Hypothalamus (tissue), 51 donors: ENCODE data around the gene DKK2.
A peak's percentile ranks its signal among the peaks of the same experiment; 100 is the strongest.

Experiments used
- DNase-seq, 51 donors: peaks; one replicate each; lab custom pipeline; 2025; lab: John Stamatoyannopoulos, UW

The DKK2 gene, protein sequence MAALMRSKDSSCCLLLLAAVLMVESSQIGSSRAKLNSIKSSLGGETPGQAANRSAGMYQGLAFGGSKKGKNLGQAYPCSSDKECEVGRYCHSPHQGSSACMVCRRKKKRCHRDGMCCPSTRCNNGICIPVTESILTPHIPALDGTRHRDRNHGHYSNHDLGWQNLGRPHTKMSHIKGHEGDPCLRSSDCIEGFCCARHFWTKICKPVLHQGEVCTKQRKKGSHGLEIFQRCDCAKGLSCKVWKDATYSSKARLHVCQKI

DNA sequence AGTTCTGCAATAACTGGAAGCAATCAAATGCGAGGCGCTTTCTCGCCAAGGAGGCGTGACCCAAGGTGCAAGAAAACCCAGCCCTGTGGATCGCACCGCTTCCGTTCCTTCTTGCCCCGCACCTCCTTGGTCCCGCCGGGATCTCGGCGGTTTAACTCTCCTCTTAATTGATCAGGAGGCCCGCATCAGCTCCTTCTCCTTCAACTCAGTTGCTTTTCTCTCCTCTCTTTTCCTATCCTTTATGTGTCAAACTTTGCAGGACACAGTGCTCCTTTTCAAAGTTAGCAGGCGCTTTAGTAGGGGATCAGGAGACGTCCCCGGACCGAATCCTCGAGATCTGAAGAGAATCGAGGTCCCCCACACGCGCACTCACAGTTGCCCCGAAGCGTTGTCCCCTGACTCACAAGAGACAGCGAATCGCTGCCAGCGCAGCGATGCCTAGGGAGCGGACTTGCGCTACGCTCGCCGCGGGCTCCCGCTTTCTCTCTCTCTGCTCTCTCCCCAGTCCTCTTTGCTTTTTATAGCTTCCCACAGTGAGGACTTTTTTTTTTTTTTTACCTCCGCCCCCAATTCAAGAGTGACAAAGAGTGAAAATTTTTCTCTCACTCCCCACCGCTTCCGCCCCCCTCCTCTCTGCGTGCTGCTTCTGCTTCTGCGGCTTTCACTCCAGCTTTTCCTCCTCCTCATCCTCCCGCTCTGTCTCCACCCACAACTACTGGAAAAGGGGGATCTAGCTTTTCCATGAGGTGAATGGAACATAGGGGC, at the start of gene DKK2:
DKK2 (minus strand) TSS at position 495 of the 765 bp plus-strand sequence. CDS start 722 bp downstream, outside the sequence.
- DNase-seq: peak in 19 of 51 donors; percentile 0 to 47 (median 4)

DNA sequence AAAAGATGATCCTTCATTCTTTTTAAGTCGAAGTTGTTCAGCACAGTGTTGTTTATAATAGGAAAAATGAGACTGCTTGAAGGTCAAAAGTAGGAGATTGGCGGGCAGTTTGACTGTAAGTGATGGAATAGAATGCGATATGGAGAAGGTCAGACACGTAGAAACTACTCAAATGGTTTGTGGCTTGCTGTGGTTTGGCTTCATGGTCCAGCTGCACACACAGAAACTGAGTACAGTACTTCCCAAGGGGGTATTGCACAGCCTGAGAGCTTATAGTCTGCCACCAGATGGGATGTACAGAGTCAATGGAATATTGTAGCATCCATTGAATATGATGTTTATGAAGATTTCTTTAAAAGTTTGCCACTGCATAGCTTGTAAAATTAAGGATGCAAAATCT, 41.1 kb upstream of the DKK2 start:
- no peak for DNase-seq

DNA sequence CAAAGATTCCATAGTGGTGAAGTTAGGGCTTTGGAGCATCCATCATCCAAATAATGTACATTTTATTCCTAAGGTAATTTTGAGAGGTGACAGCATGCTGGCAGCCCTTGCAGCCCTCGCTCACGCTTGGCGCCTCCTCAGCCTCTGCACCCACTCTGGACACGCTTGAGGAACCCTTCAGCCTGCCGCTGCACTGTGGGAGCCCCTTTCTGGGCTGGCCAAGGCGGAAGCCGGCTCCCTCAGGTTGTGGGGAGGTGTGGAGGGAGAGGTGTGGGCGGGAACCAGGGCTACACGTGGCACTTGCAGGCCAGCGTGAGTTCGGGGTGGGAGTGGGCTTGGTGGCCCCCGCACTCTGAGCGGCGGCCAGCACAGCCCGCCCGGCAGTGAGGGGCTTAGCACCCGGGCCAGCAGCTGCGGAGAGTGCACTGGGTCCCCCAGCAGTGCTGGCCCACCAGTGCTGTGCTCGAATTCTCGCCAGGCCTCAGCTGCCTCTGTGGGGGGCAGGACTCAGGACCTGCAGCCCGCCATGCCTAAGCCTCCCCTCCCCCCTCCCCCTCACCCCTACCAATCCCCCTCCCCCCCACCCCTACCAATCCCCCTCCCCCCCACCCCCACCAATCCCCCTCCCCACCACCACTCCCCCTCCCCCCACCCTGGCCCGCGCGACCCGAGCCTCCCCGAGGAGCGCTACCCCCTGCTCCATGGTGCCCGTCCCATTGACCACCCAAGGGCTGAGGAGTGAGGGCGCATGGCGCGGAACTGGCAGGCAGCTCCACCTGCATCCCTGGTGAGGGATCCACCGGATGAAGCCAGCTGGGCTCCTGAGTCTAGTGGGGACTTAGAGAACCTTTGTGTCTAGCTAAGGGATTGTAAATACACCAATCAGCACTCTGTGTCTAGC, 37.0 kb upstream of the DKK2 start:
- DNase-seq: no peak

DNA sequence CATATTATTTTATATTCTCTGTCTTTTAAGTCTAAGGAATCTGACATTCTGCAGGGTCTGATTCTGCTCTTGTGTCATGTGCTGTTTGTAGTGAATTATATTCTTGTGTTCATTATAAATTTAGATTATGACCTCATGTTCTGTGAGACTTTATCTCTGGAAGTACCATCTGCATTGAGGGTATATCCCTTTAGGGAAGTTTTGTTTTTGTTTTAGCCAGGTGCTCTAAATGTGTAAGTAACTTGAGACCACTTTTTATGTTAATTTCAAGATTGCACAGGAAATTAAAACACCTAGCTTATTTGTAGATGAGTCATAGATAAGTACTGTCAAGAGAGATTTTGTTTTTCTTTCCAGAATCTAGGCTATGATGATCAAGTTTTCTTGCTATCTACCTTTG, 35.0 kb upstream of the DKK2 start:
- no peak for DNase-seq

DNA sequence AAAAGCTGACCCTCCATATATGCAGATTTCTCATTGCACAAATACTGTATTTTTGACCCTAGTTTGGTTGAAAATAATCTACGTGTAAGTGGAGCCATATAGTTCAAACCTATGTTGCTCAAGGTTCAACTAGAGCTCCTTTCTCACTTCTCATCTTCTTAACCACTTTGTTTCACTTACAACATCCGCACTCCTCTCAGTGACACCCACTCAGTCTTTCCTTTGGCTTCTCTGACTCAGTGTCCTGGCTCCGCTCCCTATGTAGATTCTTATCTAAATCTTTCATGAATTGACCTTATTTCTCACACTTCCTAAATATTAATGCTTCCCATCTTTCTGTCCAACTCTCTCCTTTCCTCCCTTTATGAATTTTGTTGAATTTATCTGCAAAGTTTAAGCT, 32.9 kb upstream of the DKK2 start:
- DNase-seq: no peak

DNA sequence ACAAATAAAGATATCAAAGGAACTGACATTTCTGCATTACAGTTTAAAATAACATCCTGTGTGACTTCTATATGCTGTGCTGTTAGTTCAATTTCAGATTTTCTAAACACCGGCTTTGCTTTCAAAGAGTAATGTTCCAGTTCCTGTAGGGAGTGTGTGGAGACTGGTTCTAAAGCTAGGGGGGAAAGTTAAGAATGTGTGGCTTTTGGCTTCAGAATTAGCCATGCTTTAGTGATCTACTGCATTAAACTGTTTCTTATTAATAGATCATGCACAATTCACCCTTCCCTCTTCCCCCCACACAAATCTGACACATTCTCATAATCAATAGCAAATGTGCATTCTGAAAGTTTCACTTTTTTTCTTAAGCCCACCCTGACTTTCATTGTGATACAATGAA, 32.0 kb upstream of the DKK2 start:
- DNase-seq: no peak

DNA sequence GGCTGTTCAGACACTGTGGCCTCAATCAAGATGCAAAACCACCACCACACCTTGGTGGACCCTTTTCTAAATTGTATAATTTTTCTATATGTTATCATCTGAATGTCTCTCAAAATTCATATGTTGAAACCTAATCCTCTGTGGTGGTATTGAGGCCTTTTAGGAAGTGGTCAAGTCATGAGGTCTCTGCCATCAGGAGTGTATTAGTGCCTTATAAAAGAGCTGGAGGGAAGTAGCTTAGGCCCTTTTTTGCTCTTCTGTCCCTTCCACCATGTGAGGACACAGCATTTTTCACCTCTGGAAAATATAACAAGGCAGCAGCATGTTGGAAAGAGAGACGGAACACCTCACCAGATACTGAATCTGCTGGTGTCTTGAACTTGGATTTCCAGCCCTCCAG, 30.5 kb upstream of the DKK2 start:
- no peak for DNase-seq

DNA sequence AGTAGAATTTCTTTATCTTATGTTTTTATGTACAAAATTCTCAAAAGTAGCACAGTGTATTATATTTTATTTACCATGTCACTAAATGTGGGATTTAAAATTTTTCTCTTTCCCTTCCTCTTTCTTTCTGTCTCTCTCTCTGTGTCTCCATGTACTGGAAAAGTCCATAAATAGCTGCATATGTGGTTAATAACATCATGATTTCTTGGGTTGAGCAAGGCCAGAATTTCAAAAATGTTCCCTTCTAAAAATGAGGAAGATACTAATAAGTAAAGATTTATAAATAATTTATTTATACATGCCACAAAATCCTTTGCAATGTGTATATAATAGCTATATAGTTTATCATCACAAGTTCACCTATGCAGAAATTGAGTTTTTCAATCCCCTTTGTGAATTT, 29.1 kb upstream of the DKK2 start:
- DNase-seq: no peak

DNA sequence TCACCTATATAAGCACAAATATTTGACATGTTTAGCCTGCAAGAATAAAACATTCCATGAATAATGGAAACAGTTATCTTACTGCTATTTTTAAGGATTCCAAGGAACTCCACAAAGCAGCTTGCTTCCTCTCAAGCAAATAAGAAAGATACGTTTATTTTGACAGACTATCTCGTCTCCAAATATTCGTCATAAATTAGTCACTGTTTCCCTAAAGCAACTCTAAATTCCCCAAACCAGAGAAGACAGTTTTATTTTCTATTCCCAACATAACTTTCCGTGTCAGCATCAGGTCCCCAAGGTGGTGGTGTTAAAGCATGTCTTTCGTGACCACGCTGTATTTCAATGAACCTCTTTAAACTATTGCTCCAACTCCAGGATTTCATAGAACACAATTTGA, 24.3 kb upstream of the DKK2 start:
- no peak for DNase-seq

DNA sequence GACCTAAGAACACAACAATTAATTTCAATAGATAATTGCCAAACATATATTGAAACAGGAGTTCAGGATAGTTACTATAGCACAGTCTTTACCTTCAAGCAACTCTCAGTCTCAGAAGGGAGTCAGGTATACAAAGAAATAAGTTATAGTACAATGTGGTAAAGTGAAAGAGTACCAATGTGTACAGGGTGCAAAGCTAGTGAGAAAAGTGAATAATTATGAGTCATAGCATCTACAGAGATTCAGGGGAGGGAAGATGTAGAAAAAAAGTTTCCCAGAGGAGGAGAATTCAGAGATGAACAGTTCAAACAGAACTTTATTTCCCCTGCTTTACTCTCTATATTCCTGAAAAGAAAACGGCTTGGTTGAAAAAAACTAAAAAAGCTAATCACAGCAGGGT, 22.7 kb upstream of the DKK2 start:
- no peak for DNase-seq

DNA sequence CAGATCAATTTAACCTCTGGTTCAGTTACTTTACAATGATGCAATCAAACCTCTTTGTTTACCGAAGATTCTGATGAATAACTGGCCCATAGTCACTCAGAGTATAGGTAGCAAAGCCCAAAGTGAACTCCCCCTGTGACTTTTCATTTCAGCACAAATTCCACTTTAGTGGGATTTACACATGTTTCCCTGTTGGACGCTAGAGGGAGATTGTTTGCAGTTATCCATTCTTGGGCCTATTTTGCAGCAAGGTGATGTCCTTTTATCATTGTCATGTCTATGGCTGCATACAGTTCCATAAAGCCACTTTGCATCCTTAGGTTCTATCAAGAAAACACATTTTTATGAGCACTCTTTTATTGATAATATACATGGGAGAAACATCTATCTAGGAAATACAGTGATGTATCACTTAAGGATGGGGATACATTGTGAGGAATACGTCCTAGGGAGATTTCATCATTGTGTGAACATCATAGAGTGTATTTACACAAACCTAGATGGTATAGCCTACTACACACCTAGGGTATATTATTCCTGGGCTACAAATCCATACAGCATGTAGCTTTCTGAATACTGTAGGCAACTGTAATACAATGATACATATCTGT, 14.5 kb upstream of the DKK2 start:
- DNase-seq: no peak

DNA sequence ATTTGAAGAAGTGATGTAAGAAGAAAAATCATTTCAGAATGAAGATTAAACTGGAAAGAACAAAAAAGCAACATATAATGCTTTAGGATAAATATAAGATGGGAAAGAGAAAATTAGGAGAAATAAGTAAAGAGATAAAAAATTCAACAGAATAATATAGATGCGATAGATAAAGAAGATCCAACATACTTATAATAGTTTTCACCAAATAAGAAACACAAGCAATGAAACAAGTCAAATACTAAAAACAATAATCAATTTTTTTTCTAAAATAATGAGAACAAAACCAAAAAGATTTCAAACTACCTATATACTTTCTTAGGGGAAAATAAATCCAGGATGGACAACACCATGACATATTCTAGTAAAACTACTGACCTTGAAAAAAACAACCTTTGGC, 10.1 kb upstream of the DKK2 start:
- no peak for DNase-seq

DNA sequence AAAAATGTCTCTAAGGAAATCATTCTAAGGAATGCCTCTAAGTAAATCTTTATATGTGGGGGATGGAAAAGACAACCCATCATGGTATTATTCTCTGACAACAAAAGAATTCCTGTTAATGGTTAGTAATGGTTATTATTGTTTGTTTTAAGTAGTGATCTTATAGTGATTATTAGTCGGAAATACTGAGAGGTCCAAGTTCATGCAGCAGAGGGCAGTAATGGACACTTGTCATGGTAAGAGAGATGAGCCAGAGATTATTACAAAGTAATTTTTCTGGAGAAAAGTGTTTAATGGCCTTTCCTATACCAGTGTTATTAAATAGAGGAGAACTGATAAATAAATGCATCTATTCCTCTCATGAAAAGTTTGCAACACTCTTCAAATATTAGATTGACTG, 8.1 kb upstream of the DKK2 start:
- DNase-seq: no peak

DNA sequence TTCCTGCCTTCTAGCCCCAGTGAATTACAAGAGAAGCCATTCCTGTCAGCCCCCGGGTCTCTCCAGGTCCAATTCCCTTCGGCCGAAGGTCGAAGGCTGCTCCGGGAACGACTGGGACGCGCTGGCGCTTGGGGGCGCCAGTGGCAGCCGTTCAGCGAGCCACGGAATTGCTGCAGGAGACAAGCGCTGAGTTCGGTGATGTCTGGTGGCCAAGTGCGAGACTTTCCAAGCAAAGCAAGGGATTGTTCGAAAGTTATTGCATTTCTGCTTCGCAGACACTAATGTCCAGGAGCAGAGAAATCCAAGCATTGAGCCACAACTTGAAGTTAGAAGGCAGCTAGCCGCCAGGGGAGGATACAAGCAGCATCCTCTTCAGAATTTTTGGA, 1.1 kb upstream of the DKK2 start:
- DNase-seq: peak in 35 of 51 donors; percentile 0 to 65 (median 14)

DNA sequence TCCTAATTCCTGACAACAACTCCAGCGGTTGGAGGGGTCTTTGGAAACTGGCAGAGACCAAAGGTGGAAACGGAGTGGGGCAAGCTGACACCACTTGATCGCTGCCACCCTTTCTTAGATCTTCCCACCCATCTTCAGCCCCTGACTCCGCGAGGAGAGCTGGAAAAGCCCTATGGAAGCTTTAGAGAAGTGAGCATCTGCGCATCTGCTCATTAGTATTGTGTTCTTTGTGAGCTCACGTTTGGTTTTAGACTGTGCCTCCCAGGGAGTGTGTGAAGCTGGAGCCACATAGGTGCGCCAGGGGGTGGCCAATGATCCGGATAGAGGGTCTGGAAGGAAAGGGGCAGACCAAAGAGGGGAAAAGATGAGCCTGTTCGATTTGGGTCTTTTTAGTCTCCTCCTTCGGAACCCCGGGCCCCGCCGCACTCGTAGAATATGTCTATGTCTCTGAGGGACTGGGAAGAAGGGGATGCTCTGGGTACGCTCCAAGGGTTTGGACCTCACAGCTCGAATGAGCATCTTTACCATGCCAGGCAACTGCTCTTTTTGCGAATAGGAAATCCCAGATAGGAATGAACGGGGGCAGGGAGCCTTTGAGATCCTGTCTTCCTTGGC, 578 bp upstream of the DKK2 start:
- DNase-seq: peak in 11 of 51 donors; percentile 2 to 52 (median 7)

DNA sequence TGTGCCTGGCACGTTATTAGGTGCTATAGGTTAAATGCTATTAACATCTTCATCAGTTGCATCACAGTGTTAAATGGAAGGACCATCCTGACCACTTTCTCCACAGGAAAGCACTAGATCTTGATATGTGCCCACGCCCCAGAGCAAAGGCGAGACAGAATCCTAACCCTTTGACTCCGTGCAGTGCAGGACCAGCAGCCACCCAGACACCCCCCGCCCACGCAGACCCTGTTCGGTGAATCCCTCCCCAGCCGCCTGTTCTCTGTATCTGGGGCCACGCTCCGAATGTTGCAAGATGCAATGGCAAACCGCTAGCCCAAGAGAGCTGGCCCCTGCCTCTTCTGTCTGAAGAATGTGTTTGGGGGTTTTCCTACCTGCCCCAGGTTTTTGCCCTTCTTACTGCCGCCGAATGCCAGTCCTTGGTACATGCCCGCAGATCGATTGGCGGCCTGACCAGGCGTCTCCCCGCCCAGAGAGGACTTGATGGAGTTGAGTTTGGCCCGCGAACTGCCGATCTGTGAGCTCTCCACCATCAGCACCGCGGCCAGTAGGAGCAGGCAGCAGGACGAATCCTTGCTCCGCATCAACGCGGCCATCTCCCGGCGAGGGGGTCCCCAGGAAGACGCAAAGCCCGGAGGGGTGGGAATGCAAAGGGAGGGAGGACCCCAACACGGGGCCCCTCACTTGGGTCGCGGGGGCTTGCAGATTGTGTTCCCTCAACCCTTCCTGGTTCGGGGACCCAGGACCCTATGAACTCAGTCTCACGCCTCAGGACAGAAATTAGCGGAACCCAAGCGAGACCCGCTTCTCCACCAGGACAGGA, 906 bp downstream of the DKK2 start:
- peak in 23 of 51 donors; percentile 0 to 23 (median 7) for DNase-seq

DNA sequence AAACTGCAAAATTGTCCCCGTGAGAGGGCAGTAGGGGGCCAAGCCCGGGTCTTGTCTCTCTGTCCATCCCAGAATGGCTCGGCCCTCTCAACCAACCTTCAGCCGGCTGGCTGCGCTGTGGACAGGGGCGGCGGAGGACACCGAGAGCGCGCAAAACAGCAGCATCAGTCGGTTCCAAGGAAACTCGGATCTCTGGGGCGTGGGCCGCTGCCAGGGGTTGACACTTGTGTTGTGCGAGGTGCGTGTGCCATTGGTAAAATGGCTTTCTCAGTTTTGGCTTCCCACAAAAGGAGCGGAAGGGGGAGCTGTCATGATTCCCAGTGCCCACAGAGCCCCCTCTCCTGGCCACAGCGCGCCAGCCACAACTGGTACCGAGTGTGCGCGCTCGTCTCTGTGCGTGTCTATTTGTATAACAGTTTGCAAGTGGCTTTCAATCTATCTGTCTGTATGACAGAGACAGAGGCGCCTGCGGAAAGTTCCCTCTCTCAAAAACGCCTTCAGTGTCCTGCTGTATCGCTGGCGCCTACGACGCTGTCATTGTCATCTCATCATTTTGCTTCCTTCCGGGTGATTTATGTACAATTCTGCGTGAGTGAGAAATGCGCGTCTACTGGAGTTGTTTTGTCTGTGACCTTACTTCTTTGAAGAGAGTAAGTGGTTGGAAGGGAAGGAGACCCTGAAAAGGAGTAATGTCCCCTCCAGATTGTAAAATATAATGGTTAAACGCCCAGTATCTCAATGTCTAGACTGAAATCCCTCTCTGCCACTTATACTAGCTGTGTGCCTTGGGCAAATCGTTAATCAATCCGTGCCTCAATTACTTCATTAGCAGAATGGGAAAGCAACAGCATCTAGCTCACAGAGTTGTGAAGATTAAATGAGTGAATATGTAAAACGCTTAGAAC, 1.8 kb downstream of the DKK2 start:
- DNase-seq: peak in 38 of 51 donors; percentile 2 to 67 (median 38)

DNA sequence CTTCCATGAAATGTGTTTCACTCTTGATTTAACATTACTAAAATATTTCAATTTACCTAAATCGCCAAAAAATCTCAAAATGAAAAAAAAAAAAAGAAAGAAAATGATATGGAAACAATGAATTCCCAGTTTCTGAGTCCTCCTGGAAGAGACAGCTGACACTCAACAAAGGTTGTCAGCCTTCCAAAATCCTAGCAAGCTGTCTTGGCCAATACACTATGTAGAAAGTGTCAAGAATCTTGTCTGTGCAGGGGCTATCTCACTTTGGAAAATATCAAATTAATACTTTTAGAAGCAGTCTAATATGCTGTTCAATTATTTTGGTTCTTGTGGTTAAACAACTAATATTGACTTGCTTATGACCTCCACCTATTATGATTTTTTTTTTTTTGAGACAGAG, 8.7 kb downstream of the DKK2 start:
- DNase-seq: no peak
